NCI-H1436 (cell line): ENCODE measurements around the gene SHB.

Experiments used
- DNase-seq: peaks from one replicate; lab custom pipeline; 2025; lab: John Stamatoyannopoulos, UW

The SHB gene

GRCh38 chr9:37989701-37990100, 79.3 kb downstream of the SHB start:
- DNase-seq = no peak

GRCh38 chr9:37988602-37989001, 80.4 kb downstream of the SHB start:
- no peak for DNase-seq

- no peak for DNase-seq
These were observed 81.0 kb downstream of the SHB start for GRCh38 chr9:37988041-37988440.

- DNase-seq = no peak
These were observed 81.5 kb downstream of the SHB start for GRCh38 chr9:37987467-37987981.

- no peak for DNase-seq
These were observed 82.2 kb downstream of the SHB start for GRCh38 chr9:37986771-37987258.

GRCh38 chr9:37986001-37986400, 83.0 kb downstream of the SHB start:
- DNase-seq = no peak

- peak; percentile 64 for DNase-seq
These were observed 84.1 kb downstream of the SHB start for GRCh38 chr9:37984672-37985611.

- DNase-seq = no peak
These were observed 84.8 kb downstream of the SHB start for GRCh38 chr9:37984278-37984671.

GRCh38 chr9:37983381-37984067, 85.5 kb downstream of the SHB start:
- DNase-seq = no peak

GRCh38 chr9:37979844-37980243, 89.2 kb downstream of the SHB start:
- DNase-seq = no peak

GRCh38 chr9:37978983-37979382, 90.0 kb downstream of the SHB start:
- no peak for DNase-seq

GRCh38 chr9:37978481-37978864, 90.6 kb downstream of the SHB start:
- no peak for DNase-seq

GRCh38 chr9:37977851-37978480, 91.1 kb downstream of the SHB start:
- no peak for DNase-seq

- DNase-seq = no peak
These were observed 92.1 kb downstream of the SHB start for GRCh38 chr9:37976714-37977477.

GRCh38 chr9:37975639-37976038, 93.4 kb downstream of the SHB start:
- no peak for DNase-seq

- no peak for DNase-seq
These were observed 94.4 kb downstream of the SHB start for GRCh38 chr9:37974506-37975173.

GRCh38 chr9:37972351-37972848, 96.6 kb downstream of the SHB start:
- no peak for DNase-seq

- DNase-seq = no peak
These were observed 97.3 kb downstream of the SHB start for GRCh38 chr9:37971691-37972090.

GRCh38 chr9:37971108-37971459, 97.9 kb downstream of the SHB start:
- no peak for DNase-seq

GRCh38 chr9:37970301-37971107, 98.5 kb downstream of the SHB start:
- no peak for DNase-seq
